ENCODE measurements around the gene ADPRHL1. TPM values are rescaled to one million over a fixed set of nuclear protein-coding genes. Genes with fewer than 3 reads are reported as not detected.

Gene ADPRHL1
- total and polyA plus RNA-seq, 7 donors: 186 to 776 (median 294) TPM

DNA sequence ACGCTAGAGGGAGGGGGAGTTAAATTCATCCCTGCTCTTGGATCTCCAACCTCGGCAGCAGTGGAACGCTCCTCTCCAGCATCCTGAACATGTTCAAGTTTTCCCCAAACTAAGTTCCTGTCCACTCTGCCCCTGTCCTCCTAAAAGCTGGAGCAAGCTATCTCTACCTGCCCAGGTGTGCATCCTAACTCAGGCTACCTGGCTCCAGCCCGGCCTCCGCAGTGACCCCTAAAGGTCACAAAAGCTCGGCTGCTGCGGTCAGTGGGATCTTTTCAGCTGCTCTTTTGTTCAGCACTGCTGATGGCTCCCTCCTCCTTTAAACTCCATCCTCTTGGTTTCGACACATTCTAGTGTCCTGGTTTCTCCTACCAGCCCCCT is 35.9 kb upstream of the ADPRHL1 start:
- H3K4me3 ChIP-seq: peak overlapping the region; percentile 81
- H3K9me3 ChIP-seq: no peaks in the 10 kb centered on the region
- DNase-seq (no peak), ATAC-seq (no peak)
- H3K4me1 ChIP-seq: peaks cover 78% of the 10 kb centered on the region
- intact Hi-C loops (cut with DNase I): no loop called here
- H3K36me3 ChIP-seq (ENCODE audit: insufficient read depth in 1 of 2, low read depth in 1 of 2): no peaks in the 10 kb centered on the region
- H3K27ac ChIP-seq: peak overlapping the region; percentile 88
- WGBS, 3 donors: 26 to 38% (median 28%) methylated on average over 8 of the region's 8 CpGs
- no peaks in the 10 kb centered on the region for H3K27me3 ChIP-seq (ENCODE audit: insufficient read depth in 3 of 3, low read length in 2 of 3)
- TF ChIP-seq, protein P1, sequence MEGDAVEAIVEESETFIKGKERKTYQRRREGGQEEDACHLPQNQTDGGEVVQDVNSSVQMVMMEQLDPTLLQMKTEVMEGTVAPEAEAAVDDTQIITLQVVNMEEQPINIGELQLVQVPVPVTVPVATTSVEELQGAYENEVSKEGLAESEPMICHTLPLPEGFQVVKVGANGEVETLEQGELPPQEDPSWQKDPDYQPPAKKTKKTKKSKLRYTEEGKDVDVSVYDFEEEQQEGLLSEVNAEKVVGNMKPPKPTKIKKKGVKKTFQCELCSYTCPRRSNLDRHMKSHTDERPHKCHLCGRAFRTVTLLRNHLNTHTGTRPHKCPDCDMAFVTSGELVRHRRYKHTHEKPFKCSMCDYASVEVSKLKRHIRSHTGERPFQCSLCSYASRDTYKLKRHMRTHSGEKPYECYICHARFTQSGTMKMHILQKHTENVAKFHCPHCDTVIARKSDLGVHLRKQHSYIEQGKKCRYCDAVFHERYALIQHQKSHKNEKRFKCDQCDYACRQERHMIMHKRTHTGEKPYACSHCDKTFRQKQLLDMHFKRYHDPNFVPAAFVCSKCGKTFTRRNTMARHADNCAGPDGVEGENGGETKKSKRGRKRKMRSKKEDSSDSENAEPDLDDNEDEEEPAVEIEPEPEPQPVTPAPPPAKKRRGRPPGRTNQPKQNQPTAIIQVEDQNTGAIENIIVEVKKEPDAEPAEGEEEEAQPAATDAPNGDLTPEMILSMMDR (IDR thresholded peaks at IDR 0.05): no peak

DNA sequence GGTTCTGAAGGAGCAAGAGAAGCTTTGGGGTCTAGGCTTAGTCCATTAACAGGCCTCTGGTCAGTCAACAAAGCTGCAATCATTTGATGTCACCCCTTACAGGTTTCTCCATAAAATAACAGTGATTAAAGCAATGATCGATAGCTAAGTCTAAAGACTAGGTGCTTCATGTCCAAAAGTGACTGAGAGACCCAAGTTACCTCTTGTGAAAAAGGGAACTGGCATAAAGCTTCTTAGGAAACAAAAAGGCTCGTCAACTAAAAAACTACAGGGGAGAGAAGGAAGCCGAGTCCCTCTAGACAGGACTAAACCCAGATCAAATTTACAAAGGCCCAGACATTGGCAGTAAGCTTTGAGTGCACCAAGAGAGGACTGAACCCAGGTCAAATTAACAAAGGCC is 35.0 kb upstream of the ADPRHL1 start:
- no peak for DNase-seq
- H3K27ac ChIP-seq: peak overlapping the region; percentile 88

DNA sequence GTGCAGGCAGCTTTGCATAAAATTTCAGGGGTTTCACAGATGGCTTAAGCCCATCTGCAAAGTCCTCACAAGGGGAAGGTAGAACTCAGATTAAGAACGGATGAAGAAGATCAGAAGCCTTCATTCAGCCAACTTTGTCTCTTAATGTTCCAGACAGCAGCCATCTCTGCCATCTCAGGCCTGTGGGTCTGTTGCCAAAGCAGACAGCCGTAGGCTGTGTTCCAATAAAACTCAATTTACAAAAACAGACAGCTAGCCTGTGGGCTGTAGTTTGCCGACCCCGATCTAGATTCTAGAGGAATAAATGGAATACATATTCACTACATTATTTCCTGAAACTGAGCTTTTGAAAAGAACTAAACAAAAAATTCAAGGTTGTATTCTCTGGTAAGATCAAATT is 33.4 kb upstream of the ADPRHL1 start:
- DNase-seq (no peak), ATAC-seq (no peak)
- no peak overlapping the region for H3K4me3 ChIP-seq
- TF ChIP-seq, protein P1 (IDR thresholded peaks at IDR 0.05): no peak
- peaks cover 75% of the 10 kb centered on the region for H3K4me1 ChIP-seq
- H3K27me3 ChIP-seq (ENCODE audit: insufficient read depth in 3 of 3, low read length in 2 of 3): no peaks in the 10 kb centered on the region
- H3K27ac ChIP-seq: peak overlapping the region; percentile 88
- 27 to 50% (median 29%) methylated on average over 4 of the region's 4 CpGs for WGBS, 3 donors
- intact Hi-C loops (cut with DNase I): no loop called here
- H3K9me3 ChIP-seq: no peaks in the 10 kb centered on the region
- no peaks in the 10 kb centered on the region for H3K36me3 ChIP-seq (ENCODE audit: insufficient read depth in 1 of 2, low read depth in 1 of 2)

More for the DNA sequence above, 35.0 kb upstream of the ADPRHL1 start:
- H3K9me3 ChIP-seq: no peaks in the 10 kb centered on the region
- ATAC-seq: no peak
- intact Hi-C loops (cut with DNase I): no loop called here
- peak overlapping the region; percentile 6 for H3K4me3 ChIP-seq
- peaks cover 78% of the 10 kb centered on the region for H3K4me1 ChIP-seq
- WGBS, 3 donors: 53 to 68% (median 59%) methylated on average over 3 of the region's 3 CpGs
- no peaks in the 10 kb centered on the region for H3K36me3 ChIP-seq (ENCODE audit: insufficient read depth in 1 of 2, low read depth in 1 of 2)
- TF ChIP-seq, protein P1 (IDR thresholded peaks at IDR 0.05): no peak
- H3K27me3 ChIP-seq (ENCODE audit: insufficient read depth in 3 of 3, low read length in 2 of 3): no peaks in the 10 kb centered on the region

DNA sequence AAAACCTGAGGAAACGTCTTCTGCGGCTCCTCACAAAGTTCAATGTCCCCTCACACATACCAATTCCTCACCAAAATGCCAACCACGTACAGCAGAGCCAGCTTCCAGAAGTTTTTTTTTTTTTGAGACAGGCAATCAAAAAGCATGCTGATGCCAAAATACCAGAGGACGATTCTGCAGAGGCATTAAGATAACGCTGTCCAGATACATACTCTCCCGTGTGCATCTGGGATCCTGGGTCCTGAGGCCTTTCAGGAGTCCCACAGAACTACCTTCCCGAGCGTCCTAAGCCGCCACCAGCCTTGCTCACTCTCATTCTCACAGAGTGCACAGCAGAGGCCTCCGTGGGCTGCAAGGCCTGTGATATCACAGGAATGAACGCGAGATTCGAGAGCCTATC is 32.3 kb upstream of the ADPRHL1 start:
- H3K36me3 ChIP-seq (ENCODE audit: insufficient read depth in 1 of 2, low read depth in 1 of 2): peaks cover 0 to 3% of the 10 kb centered on the region in 2 donors
- TF ChIP-seq, protein P1 (IDR thresholded peaks at IDR 0.05): no peak
- WGBS, 3 donors: 57 to 71% (median 65%) methylated on average over 13 of the region's 13 CpGs
- H3K4me3 ChIP-seq: no peak overlapping the region
- H3K9me3 ChIP-seq: no peaks in the 10 kb centered on the region
- peaks cover 74% of the 10 kb centered on the region for H3K4me1 ChIP-seq
- peak overlapping the region; percentile 88 for H3K27ac ChIP-seq
- DNase-seq (no peak), ATAC-seq (no peak)
- intact Hi-C loops (cut with DNase I): no loop called here
- no peaks in the 10 kb centered on the region for H3K27me3 ChIP-seq (ENCODE audit: insufficient read depth in 3 of 3, low read length in 2 of 3)

Measured in psoas muscle (tissue), 8 donors.